Loucy (cell line): ENCODE data around the gene TRIM45.

ENCODE experiments used
- EZH2phosphoT487 ChIP-seq: fragments of 200-600 bp; IDR thresholded peaks from 2 replicates; pipeline ENCODE4 v1.6.1; 2018; ENCODE audit warnings: antibody characterized with exemption, mild to moderate bottlenecking, moderate library complexity, borderline replicate concordance
- TF ChIP-seq, protein P1 (sequence below): fragments of 200-600 bp; sonication (generic); conservative IDR thresholded peaks from 2 replicates; pipeline ENCODE4 v1.5.1; 2014; ENCODE audit warnings: mild to moderate bottlenecking, antibody characterized with exemption, low read length

DNA sequence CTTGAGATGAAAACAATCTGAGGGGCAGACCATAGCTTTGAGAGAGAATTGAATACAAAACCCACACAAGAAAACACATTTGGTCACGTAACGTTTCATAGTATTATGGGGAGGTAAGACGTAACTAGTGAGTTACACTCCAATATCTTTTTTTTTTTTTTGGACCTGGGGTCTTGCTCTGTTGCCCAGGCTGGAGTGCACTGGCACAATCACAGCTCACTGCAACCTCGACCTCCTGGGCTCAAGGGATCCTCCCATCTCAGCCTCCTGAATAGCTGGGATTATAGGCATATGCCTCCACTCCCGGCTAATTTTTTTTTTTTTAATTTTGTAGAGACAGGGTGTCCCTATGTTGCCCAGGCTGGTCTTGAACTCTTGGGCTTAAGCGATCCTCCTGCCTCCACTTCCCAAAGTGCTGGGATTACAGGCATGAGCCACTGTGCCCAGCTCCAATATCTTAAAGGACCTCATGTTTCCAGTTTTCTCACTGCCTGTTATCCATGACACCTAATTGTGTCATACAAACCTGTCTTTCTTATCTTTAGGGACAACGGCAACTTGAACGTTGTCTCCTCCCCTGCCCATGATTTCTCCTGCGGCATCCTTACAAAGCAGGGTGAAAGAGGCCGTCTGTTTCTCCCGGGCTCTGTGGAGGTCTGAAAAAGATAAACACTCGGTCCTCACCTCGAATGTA lies 5.3 kb downstream of the TRIM45 start:
- TF ChIP-seq, protein P1, sequence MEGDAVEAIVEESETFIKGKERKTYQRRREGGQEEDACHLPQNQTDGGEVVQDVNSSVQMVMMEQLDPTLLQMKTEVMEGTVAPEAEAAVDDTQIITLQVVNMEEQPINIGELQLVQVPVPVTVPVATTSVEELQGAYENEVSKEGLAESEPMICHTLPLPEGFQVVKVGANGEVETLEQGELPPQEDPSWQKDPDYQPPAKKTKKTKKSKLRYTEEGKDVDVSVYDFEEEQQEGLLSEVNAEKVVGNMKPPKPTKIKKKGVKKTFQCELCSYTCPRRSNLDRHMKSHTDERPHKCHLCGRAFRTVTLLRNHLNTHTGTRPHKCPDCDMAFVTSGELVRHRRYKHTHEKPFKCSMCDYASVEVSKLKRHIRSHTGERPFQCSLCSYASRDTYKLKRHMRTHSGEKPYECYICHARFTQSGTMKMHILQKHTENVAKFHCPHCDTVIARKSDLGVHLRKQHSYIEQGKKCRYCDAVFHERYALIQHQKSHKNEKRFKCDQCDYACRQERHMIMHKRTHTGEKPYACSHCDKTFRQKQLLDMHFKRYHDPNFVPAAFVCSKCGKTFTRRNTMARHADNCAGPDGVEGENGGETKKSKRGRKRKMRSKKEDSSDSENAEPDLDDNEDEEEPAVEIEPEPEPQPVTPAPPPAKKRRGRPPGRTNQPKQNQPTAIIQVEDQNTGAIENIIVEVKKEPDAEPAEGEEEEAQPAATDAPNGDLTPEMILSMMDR = no peak
- TF ChIP-seq EZH2phosphoT487 = no peak
